Natural killer cell (primary cell): Measurements from ENCODE around the gene RPSA. TPM values are rescaled to one million over a fixed set of nuclear protein-coding genes. Genes with fewer than 3 reads are reported as not detected.
A peak's percentile ranks its signal among the peaks of the same experiment; 100 is the strongest.

Source experiments
- ATAC-seq, 3 donors: fragments of 150-1000 bp in 2 of 3; fragments of 200-7000 bp in 1 of 3; cut with Tn5 transposase; 1 replicate in 1 of 3; 2 replicates in 2 of 3; pipeline ENCODE4 v1.10.0; 2021; ENCODE audit warnings: mild to moderate bottlenecking in 2 of 3, moderate library complexity in 2 of 3
- DNase-seq, 2 donors: peaks; one replicate each; pipeline versions ENCODE4 v3.0.0 to v3.0.0-alpha.2; 2013 to 2021; ENCODE audit warnings: mixed read lengths in 1 of 2
- H3K27ac ChIP-seq: one replicate; pipeline ENCODE4 v1.5.1; 2013; ENCODE audit warnings: mild to moderate bottlenecking, low read length
- H3K27me3 ChIP-seq: one replicate; pipeline ENCODE4 v1.6.1; 2013; ENCODE audit warnings: low read length; ENCODE audit not compliant: control insufficient read depth, insufficient read depth
- H3K36me3 ChIP-seq: one replicate; pipeline ENCODE4 v1.6.1; 2013; ENCODE audit warnings: low read length; ENCODE audit not compliant: control insufficient read depth, insufficient read depth
- H3K4me1 ChIP-seq: one replicate; pipeline ENCODE4 v1.6.1; 2013; ENCODE audit warnings: low read length; ENCODE audit not compliant: control insufficient read depth, insufficient read depth
- H3K4me3 ChIP-seq: one replicate; pipeline ENCODE4 v1.5.1; 2013; ENCODE audit warnings: low read length
- H3K9me3 ChIP-seq: one replicate; pipeline ENCODE4 v1.6.1; 2013; ENCODE audit warnings: low read length; ENCODE audit not compliant: control insufficient read depth, insufficient read depth
- H3K27ac Mint-ChIP-seq, 2 donors: one replicate each; pipeline ENCODE4 v1.8.0; 2022; ENCODE audit warnings: mild to moderate bottlenecking in 2 of 2, mixed read lengths in 2 of 2, moderate library complexity in 1 of 2
- H3K27me3 Mint-ChIP-seq, 2 donors: one replicate each; pipeline ENCODE4 v1.8.0; 2022; ENCODE audit warnings: low read depth in 2 of 2, mixed read lengths in 2 of 2
- H3K36me3 Mint-ChIP-seq: one replicate; pipeline ENCODE4 v1.8.0; 2022; ENCODE audit warnings: mixed read lengths
- H3K4me1 Mint-ChIP-seq, 2 donors: one replicate each; pipeline ENCODE4 v1.8.0; 2022; ENCODE audit warnings: mixed read lengths in 2 of 2
- H3K4me3 Mint-ChIP-seq: one replicate; pipeline ENCODE4 v1.8.0; 2022; ENCODE audit warnings: mild to moderate bottlenecking, moderate library complexity, mixed read lengths
- H3K9me3 Mint-ChIP-seq, 2 donors: one replicate each; pipeline ENCODE4 v1.8.0; 2022; ENCODE audit warnings: mixed read lengths in 2 of 2
- WGBS: methylation state at CpG from one replicate; pipeline ENCODE4 v1.1.7; 2013; ENCODE audit warnings: missing lambda C conversion rate; ENCODE audit not compliant: insufficient coverage; 5-methylcytosine and 5-hydroxymethylcytosine counted together
- intact Hi-C: fragments of 100-400 bp; cut with micrococcal nuclease; formaldehyde crosslinking; loops from one replicate; pipeline ENCODE4 v1.14.2; 2022
- total RNA-seq, 4 donors: library from RNA; stranded (reverse); fragments of 120-200 nt in 1 of 4; gene quantifications; one replicate each; pipeline versions ENCODE4 v1.2.3 to v1.2.4, GENCODE V29; 2013 to 2022
- TF ChIP-seq, protein P1 (sequence below): fragments of 200-600 bp; IDR thresholded peaks from one replicate; pipeline ENCODE4 v1.8.0; 2022; ENCODE audit warnings: antibody characterized with exemption

RPSA gene
- total RNA-seq, 3 donors from 2014 or later (not counting 1 experiment from before 2014, with no cell fraction given): 737 to 921 (median 821) TPM

DNA sequence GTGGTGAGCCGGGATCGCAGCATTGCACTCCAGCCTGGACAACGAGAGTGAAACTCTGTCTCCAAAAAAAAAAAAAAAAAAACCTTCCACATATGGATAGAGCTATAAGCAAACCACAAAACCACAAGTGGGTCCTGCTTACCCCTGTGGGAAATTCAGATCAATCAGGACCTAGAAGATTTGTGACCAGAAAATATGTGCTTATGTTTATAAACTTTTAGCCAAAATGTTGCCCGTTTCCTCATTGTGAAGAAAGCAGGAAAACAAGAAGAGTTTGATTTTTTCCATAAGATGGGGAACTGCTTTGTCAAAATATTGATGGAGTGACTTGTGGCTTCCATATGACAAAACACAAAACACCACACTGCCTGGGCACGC lies 26.8 kb upstream of the RPSA start:
- Histone ChIP-seq H3K27ac (no peak overlapping the region), H3K4me1 (peaks cover 29% of the 10 kb centered on the region), H3K27me3 (no peaks in the 10 kb centered on the region), H3K9me3 (no peaks in the 10 kb centered on the region), H3K36me3 (no peaks in the 10 kb centered on the region), H3K4me3 (no peak overlapping the region)
- TF ChIP-seq, protein P1, sequence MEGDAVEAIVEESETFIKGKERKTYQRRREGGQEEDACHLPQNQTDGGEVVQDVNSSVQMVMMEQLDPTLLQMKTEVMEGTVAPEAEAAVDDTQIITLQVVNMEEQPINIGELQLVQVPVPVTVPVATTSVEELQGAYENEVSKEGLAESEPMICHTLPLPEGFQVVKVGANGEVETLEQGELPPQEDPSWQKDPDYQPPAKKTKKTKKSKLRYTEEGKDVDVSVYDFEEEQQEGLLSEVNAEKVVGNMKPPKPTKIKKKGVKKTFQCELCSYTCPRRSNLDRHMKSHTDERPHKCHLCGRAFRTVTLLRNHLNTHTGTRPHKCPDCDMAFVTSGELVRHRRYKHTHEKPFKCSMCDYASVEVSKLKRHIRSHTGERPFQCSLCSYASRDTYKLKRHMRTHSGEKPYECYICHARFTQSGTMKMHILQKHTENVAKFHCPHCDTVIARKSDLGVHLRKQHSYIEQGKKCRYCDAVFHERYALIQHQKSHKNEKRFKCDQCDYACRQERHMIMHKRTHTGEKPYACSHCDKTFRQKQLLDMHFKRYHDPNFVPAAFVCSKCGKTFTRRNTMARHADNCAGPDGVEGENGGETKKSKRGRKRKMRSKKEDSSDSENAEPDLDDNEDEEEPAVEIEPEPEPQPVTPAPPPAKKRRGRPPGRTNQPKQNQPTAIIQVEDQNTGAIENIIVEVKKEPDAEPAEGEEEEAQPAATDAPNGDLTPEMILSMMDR: no peak
- H3K4me1 Mint-ChIP-seq: peaks cover 16 to 22% of the 10 kb centered on the region in 2 donors
- H3K4me3 Mint-ChIP-seq: no peak overlapping the region
- H3K27me3 Mint-ChIP-seq: no peaks in the 10 kb centered on the region
- ATAC-seq: no peak
- intact Hi-C loops: loop anchor here (5.0 kb wide), 1 partner anchor 327 kb away; the partner anchor contains the start of genes SCN11A and WDR48
- no peaks in the 10 kb centered on the region for H3K9me3 Mint-ChIP-seq
- no peaks in the 10 kb centered on the region for H3K36me3 Mint-ChIP-seq
- DNase-seq: no peak
- WGBS: 85% methylated on average over 4 of the region's 5 CpGs
- no peak overlapping the region for H3K27ac Mint-ChIP-seq

- Histone ChIP-seq H3K27me3 (no peaks in the 10 kb centered on the region), H3K4me3 (no peak overlapping the region), H3K9me3 (no peaks in the 10 kb centered on the region), H3K27ac (no peak overlapping the region), H3K4me1 (peaks cover 40% of the 10 kb centered on the region), H3K36me3 (no peaks in the 10 kb centered on the region)
- 100% methylated on average over 1 of the region's 3 CpGs for WGBS
- H3K4me1 Mint-ChIP-seq: peaks cover 28 to 36% of the 10 kb centered on the region in 2 donors
- H3K36me3 Mint-ChIP-seq: no peaks in the 10 kb centered on the region
- no peak overlapping the region for H3K4me3 Mint-ChIP-seq
- H3K27ac Mint-ChIP-seq: peak overlapping the region in 1 of 2 donors; percentile 99
- H3K9me3 Mint-ChIP-seq: no peaks in the 10 kb centered on the region
- no peak for DNase-seq
- intact Hi-C loops: loop anchor here (5.0 kb wide), 1 partner anchor 329 kb away; the partner anchor contains the start of genes SCN11A and WDR48
- TF ChIP-seq, protein P1: no peak
- H3K27me3 Mint-ChIP-seq: no peaks in the 10 kb centered on the region
- ATAC-seq: no peak
These were observed 25.1 kb upstream of the RPSA start for GRCh38 chr3:39381432-39381831.

DNA sequence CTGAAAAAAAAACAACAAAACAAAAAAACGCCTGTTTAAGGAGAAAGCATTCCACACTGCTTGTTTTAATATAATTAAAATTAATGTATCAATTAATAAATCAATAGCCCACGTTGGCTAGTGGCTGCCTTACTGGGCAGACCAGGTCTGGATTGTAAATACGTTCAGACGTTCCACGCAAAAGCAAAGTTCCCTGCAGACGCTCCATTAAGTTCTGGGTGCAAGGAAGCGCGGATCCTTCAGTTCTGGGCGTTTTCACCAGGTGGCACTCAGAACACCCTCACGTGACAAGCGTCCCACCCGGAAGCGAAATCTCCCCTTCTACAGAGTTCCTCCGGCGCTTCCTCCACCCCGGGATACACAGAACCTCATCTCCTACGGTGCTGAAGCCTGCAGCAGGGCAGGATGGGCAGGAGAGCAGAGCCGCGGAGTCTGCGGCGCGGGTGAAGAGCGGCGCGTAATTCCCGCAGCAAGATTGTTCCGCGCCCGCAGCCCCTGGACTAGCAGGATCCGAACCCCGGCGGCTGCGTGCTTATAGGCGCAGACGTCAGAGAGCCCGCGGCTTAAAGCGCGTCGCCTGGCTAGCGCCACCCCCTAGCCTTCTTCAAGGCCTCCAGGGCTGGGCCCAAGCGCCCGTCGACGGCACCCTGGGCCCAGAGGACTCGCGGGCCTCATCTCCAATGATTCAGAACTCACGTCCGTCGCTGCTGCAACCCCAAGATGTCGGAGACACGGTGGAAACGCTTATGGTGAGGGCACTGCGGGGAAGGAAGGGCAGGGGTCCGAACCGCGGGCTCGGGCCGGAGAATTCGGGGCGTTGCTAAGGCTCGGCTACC lies 23.3 kb upstream of the RPSA start, which contains the start of gene SLC25A38:
Gene SLC25A38 (plus strand): TSS at position 326 of the 836 bp plus-strand sequence. CDS start 355 bp downstream, at position 681.
- no peaks in the 10 kb centered on the region for H3K36me3 ChIP-seq
- peak within 1 kb of the TSS; percentile 97 for H3K27ac ChIP-seq
- TF ChIP-seq, protein P1: no peak
- no peaks in the 10 kb centered on the region for H3K27me3 ChIP-seq
- Mint-ChIP-seq H3K27me3 (no peaks in the 10 kb centered on the region), H3K36me3 (no peaks in the 10 kb centered on the region), H3K4me3 (peak within 1 kb of the TSS; percentile 98), H3K4me1 (peaks cover 41 to 45% of the 10 kb centered on the region in 2 donors), H3K9me3 (no peaks in the 10 kb centered on the region), H3K27ac (peak within 1 kb of the TSS; percentile 99)
- WGBS: under 1% methylated on average over 61 of the region's 62 CpGs
- H3K9me3 ChIP-seq: no peaks in the 10 kb centered on the region
- peaks cover 49% of the 10 kb centered on the region for H3K4me1 ChIP-seq
- DNase-seq (peak; percentile 74 to 92), ATAC-seq (peak; percentile 76 to 89 (median 79))
- H3K4me3 ChIP-seq: peak within 1 kb of the TSS; percentile 94
- intact Hi-C loops: loop anchor here (5.0 kb wide), 1 partner anchor 331 kb away; the partner anchor contains the start of genes SCN11A and WDR48
